Measurements from ENCODE around the gene DOK7.

GRCh38 chr4:3421470-3421869 lies 41.6 kb upstream of the DOK7 start:
- TF ChIP-seq CTCF (IDR thresholded peaks at IDR 0.05) (no peak), POLR2A (IDR thresholded peaks at IDR 0.05) (no peak)
